Skeletal muscle cell (primary cell): Measurements from ENCODE around the gene CPNE7.
"Not testable (repeated sequence)": the region's sequence is repeated elsewhere in the genome, so short reads cannot be mapped to it uniquely, and the experiment has no call there.

Experiments
- DNase-seq: peaks from one replicate; pipeline ENCODE4 v3.0.0-alpha.2; 2010; ENCODE audit warnings: low read depth
- H3K4me3 ChIP-seq: 2 replicates; pipeline ENCODE4 v1.5.1; 2011; ENCODE audit warnings: low read depth, mild to moderate bottlenecking, control low read depth, low read length, moderate library complexity

The CPNE7 gene

DNA sequence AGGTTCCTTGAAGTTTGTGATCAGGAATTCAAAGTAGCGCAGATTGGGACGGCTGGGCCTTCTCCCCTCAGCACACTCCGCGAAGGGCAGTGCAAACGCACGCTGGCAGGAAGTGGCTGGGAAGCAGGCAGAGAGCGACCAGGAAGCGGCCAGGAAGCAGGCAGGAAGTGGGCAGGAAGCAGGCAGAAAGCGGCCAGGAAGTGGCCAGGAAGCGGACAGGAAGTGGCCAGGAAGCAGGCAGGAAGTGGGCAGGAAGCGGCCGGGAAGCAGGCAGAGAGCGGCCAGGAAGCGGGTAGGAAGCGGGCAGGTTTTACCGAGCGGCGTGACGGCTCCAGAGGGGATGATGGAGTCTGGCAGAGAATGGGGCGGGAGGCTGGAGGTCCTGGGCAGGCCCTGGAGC is 41.1 kb downstream of the CPNE7 start:
- H3K4me3 ChIP-seq, result no peak overlapping the region
- no peak for DNase-seq

DNA sequence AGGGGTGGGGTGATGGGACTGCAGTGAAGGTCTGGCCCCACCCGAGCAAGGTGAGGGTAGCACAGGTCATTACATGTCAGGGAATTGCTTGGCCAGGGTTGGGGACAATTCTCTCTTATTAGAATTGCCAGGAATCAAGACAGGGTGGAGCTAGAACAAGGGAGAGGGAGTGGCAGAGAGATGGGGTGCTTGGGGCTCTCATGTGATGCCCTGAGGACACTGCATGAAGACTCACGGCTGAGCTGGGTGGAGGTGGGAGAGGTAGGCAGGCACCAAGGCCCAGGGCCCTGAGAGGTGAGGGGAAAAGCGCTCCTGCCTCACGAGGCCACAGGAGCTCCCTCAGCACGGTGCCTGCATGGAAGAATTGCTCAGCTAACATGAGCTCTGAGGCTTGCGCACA is 41.5 kb downstream of the CPNE7 start:
- no peak overlapping the region for H3K4me3 ChIP-seq
- no peak for DNase-seq

DNA sequence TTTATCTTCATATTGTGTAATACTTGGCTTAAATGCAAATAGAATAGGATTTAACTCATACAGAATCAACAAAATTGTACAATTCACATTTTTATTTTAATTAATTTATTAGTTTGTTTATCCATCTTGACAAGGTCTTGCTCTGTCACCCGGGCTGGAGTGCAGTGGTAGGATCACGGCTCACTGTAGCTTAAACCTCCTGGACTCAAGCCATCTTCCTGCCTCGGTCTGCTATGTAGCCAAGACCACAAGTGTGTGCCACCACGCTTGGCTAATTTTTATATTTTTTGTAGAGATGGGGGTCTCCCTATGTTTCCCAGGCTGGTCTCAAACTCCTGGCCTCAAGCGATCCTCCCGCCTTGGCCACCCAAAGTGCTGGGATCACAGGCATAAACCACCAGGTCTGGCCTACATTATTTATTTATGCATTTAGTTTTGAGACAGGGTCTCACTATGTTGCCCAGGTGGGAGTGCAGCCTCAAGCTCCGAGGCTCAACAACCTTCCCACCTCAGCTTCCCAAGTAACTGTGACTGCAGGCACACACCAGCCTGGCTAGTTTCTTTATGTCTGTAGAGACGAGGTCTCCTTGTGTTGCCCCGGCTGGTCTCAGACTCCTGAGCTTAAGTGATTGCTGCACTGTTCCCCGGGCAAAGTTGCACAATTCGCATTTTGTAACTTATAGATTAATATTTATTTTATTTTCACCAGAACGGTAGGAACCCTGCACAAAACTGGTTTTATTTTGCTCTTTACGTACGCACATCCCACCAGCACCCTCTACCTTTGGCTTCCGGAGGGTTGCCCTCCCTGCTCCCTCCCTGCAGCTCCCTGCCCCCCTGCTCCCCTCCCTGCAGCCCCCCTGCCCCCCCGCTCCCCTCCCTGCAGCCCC is 42.8 kb downstream of the CPNE7 start:
- H3K4me3 ChIP-seq, result no peak overlapping the region
- DNase-seq, result no peak

DNA sequence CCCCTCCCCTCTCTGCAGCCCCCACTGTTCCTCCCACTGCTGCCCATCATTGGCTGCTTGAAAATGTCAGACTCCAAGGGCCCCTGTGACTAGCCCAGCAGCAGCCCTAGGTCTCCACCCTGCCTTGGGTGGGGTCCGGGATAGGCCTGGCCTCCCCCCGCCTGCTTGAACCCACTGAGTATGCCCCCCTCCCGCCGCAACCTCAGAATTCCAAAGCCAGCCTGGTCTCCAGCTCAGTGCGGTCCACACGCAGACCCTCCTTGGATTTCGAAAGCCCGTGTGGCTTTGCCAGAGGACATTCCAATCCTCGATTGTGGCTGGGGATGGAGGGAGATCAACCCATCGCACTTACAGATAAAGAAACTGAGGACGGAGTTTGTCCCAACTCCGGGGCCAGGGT is 44.3 kb downstream of the CPNE7 start:
- no peak overlapping the region for H3K4me3 ChIP-seq
- DNase-seq, result peak; percentile 5

DNA sequence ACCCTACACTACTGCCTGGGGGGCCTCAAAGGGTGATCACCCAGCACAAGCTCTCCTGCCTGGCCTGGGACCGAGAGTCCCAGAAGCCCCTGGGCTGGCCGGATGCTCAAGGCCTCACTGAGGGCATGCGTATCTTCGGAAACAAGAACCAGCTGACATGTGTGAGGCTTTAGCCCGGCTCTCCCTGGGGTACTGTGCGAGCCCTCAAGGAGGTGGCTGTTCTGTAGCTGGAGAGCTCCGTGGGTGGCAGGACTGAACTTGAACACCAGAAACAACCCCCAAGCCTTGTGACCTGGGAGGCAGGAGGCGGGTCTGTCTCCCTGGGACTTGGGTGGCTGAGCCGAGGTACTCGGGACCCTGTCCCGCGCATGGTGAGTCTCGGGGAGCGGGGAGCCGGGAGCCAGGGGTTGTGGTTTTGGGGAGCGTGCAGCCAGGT is 44.9 kb downstream of the CPNE7 start:
- H3K4me3 ChIP-seq, result no peak overlapping the region
- DNase-seq, result no peak

DNA sequence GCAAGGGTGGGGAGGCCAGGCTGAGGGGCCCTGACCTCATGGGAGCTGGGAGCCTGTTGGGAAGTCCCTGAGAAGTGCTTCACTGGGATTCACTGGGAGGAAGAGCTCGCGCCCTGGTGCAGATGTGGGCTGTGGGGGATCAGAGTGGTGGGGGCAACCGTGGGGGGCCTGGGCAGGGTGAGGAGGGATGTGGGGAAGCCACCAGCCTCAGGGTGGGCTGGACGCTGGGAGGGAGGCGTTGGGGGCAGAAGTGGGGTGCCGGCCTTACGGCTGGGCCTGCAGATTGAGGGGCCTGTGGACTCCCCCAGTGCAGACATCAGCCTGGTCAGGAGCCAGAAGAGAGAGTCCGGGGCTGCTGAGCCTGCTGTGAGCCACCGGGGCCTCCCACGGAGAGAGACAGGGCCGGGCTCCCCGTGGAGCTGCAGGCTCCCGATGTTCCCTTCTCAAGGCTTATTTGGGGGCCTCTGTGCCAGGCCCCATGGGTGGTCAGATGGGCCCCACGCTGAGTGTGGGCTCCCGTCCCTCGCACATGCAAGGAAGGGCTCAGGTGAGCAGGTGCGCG is 45.7 kb downstream of the CPNE7 start:
- H3K4me3 ChIP-seq, result no peak overlapping the region
- DNase-seq, result no peak

DNA sequence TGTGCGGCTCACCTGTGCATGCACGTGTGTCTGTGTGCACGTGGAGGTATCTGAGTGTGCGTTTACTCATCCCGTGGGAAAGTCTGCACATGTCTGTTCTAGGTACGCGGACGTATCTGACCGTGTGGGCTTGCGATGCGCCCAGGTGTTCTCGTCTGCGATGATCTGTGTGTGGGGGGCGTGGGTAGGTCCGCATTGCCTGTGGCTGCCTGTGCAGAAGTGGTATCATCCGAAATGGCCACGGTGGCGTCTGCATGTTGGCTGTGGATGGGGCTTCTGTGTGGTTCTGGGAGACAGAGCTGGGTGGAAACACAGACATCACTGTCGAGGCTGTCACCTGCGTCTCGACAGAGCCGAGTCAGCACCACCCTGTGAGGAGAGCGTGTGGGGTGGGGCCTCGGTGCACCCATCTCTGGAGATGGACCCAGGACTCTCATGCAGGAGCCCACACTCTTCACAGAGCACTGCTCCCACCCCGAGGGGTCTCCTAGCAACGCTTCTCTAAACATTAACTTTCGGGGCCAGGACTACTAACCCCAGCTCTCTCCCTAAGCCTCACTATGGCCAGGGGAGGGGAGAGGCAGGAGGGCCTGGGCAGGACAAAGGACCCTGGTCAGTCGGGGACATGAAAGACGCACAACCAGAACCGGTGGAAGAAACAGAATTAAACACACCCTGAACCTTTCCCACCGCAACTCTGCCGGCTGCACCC is 46.3 kb downstream of the CPNE7 start:
- H3K4me3 ChIP-seq, result no peak overlapping the region
- DNase-seq, result no peak

DNA sequence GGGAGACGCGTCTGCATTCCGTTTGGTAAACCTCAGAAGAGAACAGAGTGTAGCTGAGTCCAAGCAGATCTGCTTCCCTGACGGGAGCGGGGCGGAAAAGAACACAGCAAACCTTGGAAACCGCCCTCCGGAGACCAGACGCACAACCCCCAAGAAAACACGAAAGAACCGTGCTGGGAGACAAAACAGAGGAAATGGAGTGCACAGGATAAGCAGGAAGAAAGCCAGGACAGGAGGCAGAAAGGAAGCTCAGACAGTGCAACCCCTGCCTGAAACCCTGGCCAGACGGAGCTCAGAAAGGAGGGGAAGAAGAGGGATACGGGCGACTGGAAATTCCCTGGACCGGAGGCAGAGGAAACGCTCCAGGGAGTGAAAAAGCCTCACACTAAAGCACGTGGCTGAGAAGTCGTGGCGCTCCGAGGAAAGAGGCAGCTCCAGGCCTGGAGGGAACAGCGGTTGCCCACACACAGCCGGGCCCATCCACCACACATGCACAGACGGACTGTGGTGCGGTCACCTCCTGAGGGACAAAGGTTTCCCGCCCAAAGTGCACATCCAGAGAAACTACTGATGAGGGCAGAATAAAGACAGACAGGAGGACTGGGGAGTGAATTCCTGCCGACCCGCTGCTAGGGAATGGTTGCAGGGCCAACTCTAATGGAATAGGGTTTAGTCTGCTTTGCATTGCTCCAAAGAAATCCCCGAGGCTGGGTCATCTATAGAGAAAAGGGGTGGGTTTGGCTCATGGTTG is 48.1 kb downstream of the CPNE7 start:
- no peak for DNase-seq
- H3K4me3 ChIP-seq, result no peak overlapping the region

DNA sequence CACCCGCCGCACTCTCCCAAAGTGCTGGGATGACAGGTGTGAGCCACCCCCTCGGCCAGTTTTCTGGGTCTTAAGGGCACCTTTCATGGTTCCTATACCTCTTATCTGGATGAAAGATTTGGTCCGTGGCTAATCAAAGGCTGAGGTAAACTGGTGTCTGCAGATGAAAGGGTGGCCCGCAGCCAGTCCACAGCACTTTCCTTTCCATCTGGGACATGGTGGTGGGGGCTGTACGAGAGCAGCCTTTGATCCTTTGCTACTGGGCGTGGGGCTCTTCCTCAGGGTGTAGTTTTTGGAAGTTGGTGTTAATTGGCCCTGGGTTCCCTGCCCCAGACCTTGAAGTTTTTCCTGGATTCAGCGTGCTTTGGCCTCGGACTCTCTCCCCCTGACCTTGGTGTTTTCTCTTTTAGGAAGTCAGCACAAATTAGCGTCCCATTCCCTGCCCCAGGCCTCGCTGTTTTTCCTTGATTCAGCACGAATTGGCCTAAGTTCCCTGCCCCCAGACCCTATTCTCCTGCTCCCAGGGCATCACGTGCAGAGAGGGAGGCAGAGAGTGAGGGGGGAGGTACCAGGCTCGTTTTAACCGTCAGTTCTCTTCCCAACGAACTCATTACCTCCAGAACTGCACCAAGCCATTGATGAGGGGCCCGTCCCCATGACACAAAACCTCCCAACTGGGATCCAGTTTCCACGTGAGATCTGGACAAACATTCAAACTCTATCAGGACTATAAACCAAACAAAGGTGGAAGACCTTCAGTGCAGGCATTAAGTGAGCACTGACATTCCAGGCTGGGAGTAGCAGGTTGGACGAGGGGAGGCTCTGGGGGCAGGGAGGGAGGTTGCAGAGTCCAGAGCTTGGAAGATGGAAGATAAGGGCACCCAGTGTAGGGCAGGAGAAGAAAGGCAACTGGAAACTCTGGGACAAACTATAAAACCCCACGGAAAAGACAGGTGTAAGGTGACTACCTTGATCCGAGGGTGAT is 49.5 kb downstream of the CPNE7 start:
- H3K4me3 ChIP-seq, result no peak overlapping the region
- no peak for DNase-seq

DNA sequence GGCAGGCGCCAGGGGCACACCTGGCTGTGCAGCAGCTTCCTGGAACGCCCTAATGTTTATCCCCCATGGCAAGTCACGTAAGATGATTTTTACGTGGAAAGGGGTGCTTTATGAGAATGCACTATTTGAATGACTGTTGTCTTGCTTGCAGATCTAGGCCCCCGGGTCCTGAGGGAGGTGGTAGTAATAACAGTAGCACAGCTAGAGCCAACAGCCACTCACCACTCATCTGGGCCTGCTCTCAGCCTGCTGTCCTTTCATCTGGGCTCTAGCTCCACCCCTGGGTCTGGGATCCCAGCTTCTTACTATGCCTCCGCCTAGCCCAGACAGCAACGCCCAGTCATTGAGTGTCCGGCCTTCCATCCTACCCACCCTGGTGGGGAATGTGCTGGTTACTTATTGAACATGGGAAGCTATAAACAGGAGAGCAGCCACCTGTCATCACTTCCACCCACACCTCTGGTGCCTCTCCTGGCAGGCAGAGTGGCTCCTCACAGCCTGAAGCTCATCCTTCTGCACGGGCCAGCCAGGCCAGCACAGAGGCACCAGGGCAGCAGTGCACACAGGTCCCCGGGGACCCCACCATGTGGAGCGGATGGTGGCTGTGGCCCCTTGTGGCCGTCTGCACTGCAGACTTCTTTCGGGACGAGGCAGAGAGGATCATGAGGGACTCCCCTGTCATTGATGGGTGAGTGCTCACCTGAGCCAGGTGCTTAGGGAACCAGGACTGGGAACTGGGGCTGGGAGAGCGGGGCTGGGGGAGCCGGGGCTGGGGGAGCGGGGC is 54.5 kb downstream of the CPNE7 start:
- no peak overlapping the region for H3K4me3 ChIP-seq
- no peak for DNase-seq

DNA sequence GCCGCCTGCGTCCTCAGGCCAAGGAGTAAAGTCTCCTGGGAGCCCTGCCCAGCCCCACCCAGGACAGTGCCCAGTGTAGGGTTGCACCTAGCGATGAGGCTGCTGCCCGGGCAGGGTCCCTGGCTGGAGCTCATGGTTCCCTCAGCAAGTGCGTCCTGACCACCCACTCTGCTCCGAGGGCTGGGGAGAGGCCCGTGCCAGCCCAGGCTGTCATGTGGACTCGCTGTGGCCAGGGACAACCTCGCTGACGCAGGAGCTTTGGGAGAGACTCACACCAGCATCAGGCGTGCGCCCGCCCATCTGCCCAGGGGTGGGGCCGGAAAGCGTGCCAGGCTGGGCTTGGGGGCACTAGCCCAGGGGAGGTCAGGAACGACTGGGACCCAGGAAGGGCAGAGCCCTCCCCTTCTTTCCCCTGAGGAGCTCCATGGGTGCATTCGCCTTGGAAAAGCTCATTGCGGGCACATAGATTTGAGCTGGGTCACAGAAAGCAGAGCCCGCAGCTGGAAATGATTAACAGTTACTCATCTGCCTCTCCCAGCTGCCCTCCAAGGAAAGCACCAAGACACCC is 57.6 kb downstream of the CPNE7 start:
- H3K4me3 ChIP-seq, result no peak overlapping the region
- DNase-seq, result peak; percentile 14

DNA sequence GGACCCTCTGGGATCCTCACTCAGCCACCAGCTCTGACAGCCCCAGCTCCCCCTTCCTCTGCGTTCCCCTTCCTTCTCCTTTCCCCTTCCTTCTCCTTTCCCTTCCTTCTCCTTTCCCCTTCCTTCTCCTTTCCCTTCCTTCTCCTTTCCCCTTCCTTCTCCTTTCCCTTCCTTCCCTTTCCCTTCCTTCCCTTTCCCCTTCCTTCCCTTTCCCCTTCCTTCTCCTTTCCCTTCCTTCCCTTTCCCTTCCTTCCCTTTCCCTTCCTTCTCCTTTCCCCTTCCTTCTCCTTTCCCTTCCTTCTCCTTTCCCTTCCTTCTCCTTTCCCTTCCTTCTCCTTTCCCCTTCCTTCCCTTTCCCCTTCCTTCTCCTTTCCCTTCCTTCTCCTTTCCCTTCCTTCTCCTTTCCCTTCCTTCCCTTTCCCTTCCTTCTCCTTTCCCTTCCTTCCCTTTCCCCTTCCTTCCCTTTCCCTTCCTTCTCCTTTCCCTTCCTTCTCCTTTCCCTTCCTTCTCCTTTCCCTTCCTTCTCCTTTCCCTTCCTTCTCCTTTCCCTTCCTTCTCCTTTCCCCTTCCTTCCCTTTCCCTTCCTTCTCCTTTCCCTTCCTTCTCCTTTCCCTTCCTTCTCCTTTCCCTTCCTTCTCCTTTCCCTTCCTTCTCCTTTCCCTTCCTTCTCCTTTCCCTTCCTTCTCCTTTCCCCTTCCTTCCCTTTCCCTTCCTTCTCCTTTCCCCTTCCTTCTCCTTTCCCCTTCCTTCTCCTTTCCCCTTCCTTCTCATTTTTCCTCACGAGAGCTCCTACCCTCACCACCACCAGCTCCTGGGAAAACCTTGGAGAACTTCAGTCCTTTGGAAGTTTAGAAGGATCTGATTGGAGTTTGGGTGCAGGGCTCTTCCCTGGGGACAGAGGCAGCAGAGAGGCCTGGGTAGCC is 59.2 kb downstream of the CPNE7 start:
- DNase-seq, H3K4me3 ChIP-seq: not testable (repeated sequence)

DNA sequence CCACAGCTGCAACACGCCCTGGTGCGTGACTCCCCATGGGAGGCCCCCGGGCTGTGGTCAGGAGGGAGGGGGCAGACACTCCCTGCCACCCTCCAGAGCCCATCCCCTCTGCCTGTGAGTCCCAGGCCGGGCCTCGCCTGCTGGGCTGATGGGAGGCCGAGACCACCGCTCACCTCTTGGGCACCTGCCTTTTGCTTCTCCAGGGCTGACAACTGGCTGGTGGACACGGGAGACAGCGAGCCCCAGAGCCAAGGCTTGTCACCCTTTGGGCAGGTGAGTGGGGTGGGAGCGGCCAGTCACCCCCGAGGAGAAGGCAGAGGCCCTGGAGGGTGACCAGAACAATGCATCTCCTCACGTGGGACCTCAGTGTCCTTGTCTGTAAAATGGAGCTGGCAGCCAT is 61.1 kb downstream of the CPNE7 start:
- no peak overlapping the region for H3K4me3 ChIP-seq
- no peak for DNase-seq

DNA sequence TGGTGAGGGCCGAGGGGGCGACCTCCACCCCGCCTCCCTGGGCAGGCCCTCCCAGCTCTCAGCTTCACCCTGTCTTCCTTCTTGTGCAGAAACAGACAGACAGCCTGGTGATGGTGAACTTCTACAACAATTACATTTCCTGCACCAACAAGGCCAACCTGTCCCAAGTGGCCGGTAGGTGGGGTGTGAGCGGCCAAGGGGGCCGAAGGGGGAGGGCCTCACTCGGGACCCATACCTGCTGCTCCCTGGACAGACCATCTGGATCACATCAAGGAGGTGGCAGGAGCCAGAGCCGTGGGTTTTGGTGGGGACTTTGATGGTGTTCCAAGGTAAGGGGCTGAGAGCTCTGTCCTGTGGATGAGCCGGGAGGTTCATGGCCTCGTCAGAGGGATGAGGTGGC is 61.8 kb downstream of the CPNE7 start:
- no peak overlapping the region for H3K4me3 ChIP-seq
- DNase-seq, result no peak

DNA sequence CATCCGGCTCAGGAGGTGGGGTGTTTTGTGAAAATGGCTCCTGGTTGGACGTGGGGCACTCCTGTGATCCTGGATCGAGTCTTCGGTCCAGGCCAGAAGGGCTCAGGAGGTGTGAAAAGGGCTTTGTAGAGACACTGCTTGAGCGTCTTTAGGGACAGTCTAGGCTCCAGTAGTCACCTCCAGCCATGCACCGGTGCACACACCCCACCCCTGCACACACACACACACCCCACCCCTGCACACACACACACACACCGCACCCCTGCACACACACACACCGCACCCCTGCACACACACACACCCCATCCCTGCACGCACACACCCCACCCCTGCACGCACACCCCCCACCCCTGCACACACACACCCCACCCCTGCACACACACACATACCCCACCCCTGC is 62.9 kb downstream of the CPNE7 start:
- H3K4me3 ChIP-seq, result no peak overlapping the region
- DNase-seq, result no peak

DNA sequence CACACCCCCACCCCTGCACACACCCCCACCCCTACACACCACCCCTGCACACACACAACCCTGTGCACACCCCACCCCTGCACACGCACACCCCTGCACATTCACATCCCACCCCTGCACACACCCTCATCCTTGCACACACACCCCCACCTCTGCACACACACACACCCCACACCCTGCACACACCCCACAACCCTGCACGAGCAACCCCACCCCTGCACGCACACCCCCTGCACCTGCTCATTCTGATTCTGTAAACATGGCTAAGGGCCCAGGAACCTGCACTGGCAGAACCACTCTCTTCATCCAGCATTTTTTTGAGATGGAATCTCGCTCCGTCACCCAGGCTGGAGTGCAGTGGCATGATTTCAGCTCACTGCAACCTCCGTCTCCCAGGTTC is 63.8 kb downstream of the CPNE7 start:
- no peak for DNase-seq
- H3K4me3 ChIP-seq, result no peak overlapping the region
